ENCODE measurements around the gene ZNF579. TPM values are rescaled to one million over a fixed set of nuclear protein-coding genes. Genes with fewer than 3 reads are reported as not detected.

Gene ZNF579
- total and polyA plus RNA-seq, 8 donors = 3.1 to 13.0 (median 9.9) TPM

- H3K4me3 ChIP-seq = no peak overlapping the region
- H3K4me1 ChIP-seq = peaks cover 7 to 20% (median 14%) of the 10 kb centered on the region in 4 donors
- H3K36me3 ChIP-seq = peaks cover 28 to 61% (median 56%) of the 10 kb centered on the region in 4 donors
- H3K9me3 ChIP-seq = no peaks in the 10 kb centered on the region
- TF ChIP-seq POLR2A (IDR thresholded peaks at IDR 0.05) (no peak), EP300 (IDR thresholded peaks at IDR 0.05) (no peak), CTCF (IDR thresholded peaks at IDR 0.05) (no peak), POLR2AphosphoS5 (IDR thresholded peaks at IDR 0.05) (no peak)
- 95 to 100% (median 98%) methylated on average over 3 of the region's 3 CpGs for WGBS, 5 donors
- intact Hi-C loops (cut with DNase I; ENCODE audit: low total_unique reads) = no loop called here
- H3K27ac ChIP-seq = no peak overlapping the region
- no peak for DNase-seq
- no peaks in the 10 kb centered on the region for H3K27me3 ChIP-seq
Measured at GRCh38 chr19:55596304-55596703, 15.7 kb upstream of the ZNF579 start.

GRCh38 chr19:55594996-55595545 is 14.4 kb upstream of the ZNF579 start:
- no peaks in the 10 kb centered on the region for H3K9me3 ChIP-seq
- H3K36me3 ChIP-seq = peaks cover 28 to 61% (median 56%) of the 10 kb centered on the region in 4 donors
- no peak for DNase-seq
- 77 to 90% (median 83%) methylated on average over 4 of the region's 4 CpGs for WGBS, 5 donors
- TF ChIP-seq POLR2AphosphoS5 (IDR thresholded peaks at IDR 0.05) (no peak), CTCF (IDR thresholded peaks at IDR 0.05) (no peak), POLR2A (IDR thresholded peaks at IDR 0.05) (no peak), EP300 (IDR thresholded peaks at IDR 0.05) (no peak)
- peaks cover 0 to 11% (median 5%) of the 10 kb centered on the region in 4 donors for H3K4me1 ChIP-seq
- intact Hi-C loops (cut with DNase I; ENCODE audit: low total_unique reads) = no loop called here
- H3K27ac ChIP-seq = no peak overlapping the region
- H3K27me3 ChIP-seq = no peaks in the 10 kb centered on the region
- no peak overlapping the region for H3K4me3 ChIP-seq

GRCh38 chr19:55593096-55593772 is 12.6 kb upstream of the ZNF579 start:
- no peak for DNase-seq
- intact Hi-C loops (cut with DNase I; ENCODE audit: low total_unique reads) = no loop called here
- no peak overlapping the region for H3K4me3 ChIP-seq
- no peak overlapping the region for H3K27ac ChIP-seq
- WGBS, 5 donors = 85 to 95% (median 90%) methylated on average over 2 to 68 of the region's 68 CpGs
- peaks cover 28 to 61% (median 56%) of the 10 kb centered on the region in 4 donors for H3K36me3 ChIP-seq
- H3K9me3 ChIP-seq = no peaks in the 10 kb centered on the region
- peaks cover 0 to 5% (median 1%) of the 10 kb centered on the region in 4 donors for H3K4me1 ChIP-seq
- no peaks in the 10 kb centered on the region for H3K27me3 ChIP-seq
- TF ChIP-seq CTCF (IDR thresholded peaks at IDR 0.05) (no peak), POLR2AphosphoS5 (IDR thresholded peaks at IDR 0.05) (no peak), POLR2A (IDR thresholded peaks at IDR 0.05) (no peak), EP300 (IDR thresholded peaks at IDR 0.05) (no peak)

- Histone ChIP-seq H3K27me3 (no peaks in the 10 kb centered on the region), H3K27ac (no peak overlapping the region), H3K4me1 (peaks cover 0 to 4% (median 2%) of the 10 kb centered on the region in 4 donors), H3K9me3 (no peaks in the 10 kb centered on the region), H3K4me3 (no peak overlapping the region), H3K36me3 (peaks cover 26 to 57% (median 53%) of the 10 kb centered on the region in 4 donors)
- TF ChIP-seq POLR2A (IDR thresholded peaks at IDR 0.05) = no peak
- no peak for TF ChIP-seq CTCF (IDR thresholded peaks at IDR 0.05)
- WGBS, 5 donors = 89 to 95% (median 93%) methylated on average over 31 to 73 of the region's 73 CpGs
- DNase-seq = no peak
- intact Hi-C loops (cut with DNase I; ENCODE audit: low total_unique reads) = no loop called here
Measured at GRCh38 chr19:55592391-55593090, 11.9 kb upstream of the ZNF579 start.

Measured in stomach (tissue), 9 donors.